GM12891 (cell line): ENCODE data around the gene SLC7A9.

ENCODE experiments used
- POLR2A ChIP-seq: IDR thresholded peaks from 2 replicates; pipeline ENCODE4 v1.6.1; 2011; ENCODE audit warnings: low read depth, low read length, control low read depth
- POLR2AphosphoS5 ChIP-seq: IDR thresholded peaks from 2 replicates; pipeline ENCODE4 v1.6.1; 2011; ENCODE audit warnings: low read depth, low read length, control low read depth
- TAF1 ChIP-seq: IDR thresholded peaks from 2 replicates; pipeline ENCODE4 v1.6.1; 2011; ENCODE audit warnings: low read depth, low read length, control low read depth

DNA sequence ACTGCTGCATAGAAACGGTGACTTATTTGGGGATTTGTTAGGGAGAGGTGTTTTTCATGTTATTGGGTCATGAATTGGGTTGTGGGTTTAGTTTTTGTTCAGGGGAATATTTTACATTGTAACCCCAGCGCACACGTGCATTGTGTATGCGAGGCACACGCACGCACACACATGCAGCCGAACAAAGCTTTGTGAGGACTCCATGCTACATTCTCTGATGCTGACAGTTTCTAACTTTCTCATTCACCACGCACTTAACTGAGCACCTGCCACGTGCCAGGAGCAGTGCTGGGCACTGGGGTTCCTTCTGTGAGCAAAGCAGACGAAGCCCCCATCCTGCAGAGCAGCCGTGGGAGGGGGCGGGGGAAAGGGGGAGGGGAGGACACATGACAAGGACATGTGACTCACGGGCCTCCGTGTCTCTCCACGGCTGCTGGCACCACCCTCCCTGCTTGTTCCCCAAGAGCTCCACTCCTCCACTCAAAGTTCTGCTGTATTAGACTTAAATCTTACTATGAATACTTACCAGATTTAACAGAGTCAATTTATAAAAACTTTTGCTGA is 55.6 kb downstream of the SLC7A9 start:
- TF ChIP-seq TAF1 = no peak
- TF ChIP-seq POLR2AphosphoS5 = no peak
- TF ChIP-seq POLR2A = no peak
